ENCODE results near the gene FAM169A.

FAM169A gene

DNA sequence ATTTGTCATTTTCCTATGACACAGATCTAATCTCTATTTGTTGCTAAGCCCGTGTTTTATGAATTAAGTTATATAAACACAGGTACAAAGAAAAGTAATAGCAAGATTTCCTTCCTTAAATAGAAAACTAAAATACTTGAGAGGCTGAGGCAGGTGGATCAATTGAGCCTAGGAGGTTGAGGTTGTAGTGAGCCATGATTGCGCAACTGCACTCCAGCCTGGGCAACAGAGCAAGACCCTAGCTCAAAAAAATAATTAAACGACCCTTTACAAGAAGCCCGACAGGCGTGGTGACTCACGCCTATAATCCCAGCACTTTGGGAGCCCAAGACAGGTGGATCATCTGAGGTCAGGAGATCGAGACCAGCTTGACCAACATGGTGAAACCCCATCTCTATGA is 36.8 kb downstream of the FAM169A start:
- Histone ChIP-seq H3K27ac (no peak overlapping the region), H3K36me3 (replicated peaks) (no peaks in the 10 kb centered on the region), H3K27me3 (replicated peaks) (no peaks in the 10 kb centered on the region), H3K4me3 (ENCODE audit: low read depth, low read length) (no peak overlapping the region)
- in situ Hi-C loops (cut with HindIII; ENCODE audit: low pct_ligation_motif_present, low sequenced_read_pairs) = no loop called here
- TF ChIP-seq CTCF (IDR thresholded peaks at IDR 0.05; ENCODE audit: low read depth, low read length, missing control alignments) = no peak
- no peak for DNase-seq

- in situ Hi-C loops (cut with HindIII; ENCODE audit: low pct_ligation_motif_present, low sequenced_read_pairs) = no loop called here
- no peak for DNase-seq
- no peak overlapping the region for H3K27ac ChIP-seq
- no peaks in the 10 kb centered on the region for H3K27me3 ChIP-seq (replicated peaks)
- H3K4me3 ChIP-seq (ENCODE audit: low read depth, low read length) = no peak overlapping the region
- no peak for TF ChIP-seq CTCF (IDR thresholded peaks at IDR 0.05; ENCODE audit: low read depth, low read length, missing control alignments)
- no peaks in the 10 kb centered on the region for H3K36me3 ChIP-seq (replicated peaks)
Observed at GRCh38 chr5:74822288-74822687, 43.9 kb downstream of the FAM169A start.

GRCh38 chr5:74816875-74817274 is 49.3 kb downstream of the FAM169A start:
- H3K36me3 ChIP-seq (replicated peaks) = no peaks in the 10 kb centered on the region
- in situ Hi-C loops (cut with HindIII; ENCODE audit: low pct_ligation_motif_present, low sequenced_read_pairs) = no loop called here
- TF ChIP-seq CTCF (IDR thresholded peaks at IDR 0.05; ENCODE audit: low read depth, low read length, missing control alignments) = no peak

DNA sequence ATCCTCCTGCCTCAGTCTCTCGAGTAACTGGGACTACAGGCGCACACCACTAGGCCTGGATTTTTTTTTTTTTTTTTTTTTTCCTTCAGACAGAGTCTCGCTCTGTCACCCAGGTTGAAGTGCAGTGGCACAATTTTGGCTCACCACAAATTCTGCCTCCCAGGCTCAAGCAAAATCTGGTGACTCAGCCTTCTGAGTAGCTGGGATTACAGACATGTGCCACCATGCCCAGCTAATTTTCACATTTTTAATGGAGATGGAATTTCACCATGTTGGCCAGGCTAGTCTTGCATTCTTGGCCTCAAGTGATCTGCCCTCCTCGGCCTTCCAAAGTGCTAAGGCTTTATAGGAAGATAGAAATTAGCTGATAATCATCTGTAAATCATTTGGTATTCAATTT is 55.3 kb downstream of the FAM169A start:
- in situ Hi-C loops (cut with HindIII; ENCODE audit: low pct_ligation_motif_present, low sequenced_read_pairs) = no loop called here
- no peak overlapping the region for H3K4me3 ChIP-seq (ENCODE audit: low read depth, low read length)
- H3K27ac ChIP-seq = no peak overlapping the region
- H3K36me3 ChIP-seq (replicated peaks) = no peaks in the 10 kb centered on the region
- TF ChIP-seq CTCF (IDR thresholded peaks at IDR 0.05; ENCODE audit: low read depth, low read length, missing control alignments) = no peak
- no peaks in the 10 kb centered on the region for H3K27me3 ChIP-seq (replicated peaks)
- no peak for DNase-seq

More at GRCh38 chr5:74816875-74817274, 49.3 kb downstream of the FAM169A start:
- DNase-seq = no peak
- Histone ChIP-seq H3K27ac (no peak overlapping the region), H3K4me3 (ENCODE audit: low read depth, low read length) (no peak overlapping the region), H3K27me3 (replicated peaks) (no peaks in the 10 kb centered on the region)

DNA sequence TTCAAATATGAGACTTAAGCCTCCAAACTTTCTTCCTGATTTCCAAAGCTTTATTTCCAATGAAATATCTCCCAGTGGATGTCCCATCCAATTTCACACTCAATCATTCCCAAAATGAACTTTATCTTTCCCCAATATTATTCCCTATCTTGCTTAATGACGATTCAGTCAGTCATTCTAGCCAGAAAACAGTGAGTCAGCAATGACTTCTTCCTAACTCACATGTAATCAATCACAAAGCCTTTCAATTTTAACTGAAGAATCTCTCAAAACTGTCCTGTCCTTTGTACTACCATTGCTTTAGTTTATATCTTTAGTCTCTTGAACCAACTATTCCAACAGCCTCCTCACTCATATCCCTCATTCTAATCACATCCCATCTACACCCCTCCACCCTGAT is 64.2 kb downstream of the FAM169A start:
- Histone ChIP-seq H3K27ac (no peak overlapping the region), H3K4me3 (ENCODE audit: low read depth, low read length) (no peak overlapping the region), H3K36me3 (replicated peaks) (no peaks in the 10 kb centered on the region), H3K27me3 (replicated peaks) (no peaks in the 10 kb centered on the region)
- DNase-seq = no peak
- TF ChIP-seq CTCF (IDR thresholded peaks at IDR 0.05; ENCODE audit: low read depth, low read length, missing control alignments) = no peak
- in situ Hi-C loops (cut with HindIII; ENCODE audit: low pct_ligation_motif_present, low sequenced_read_pairs) = no loop called here

DNA sequence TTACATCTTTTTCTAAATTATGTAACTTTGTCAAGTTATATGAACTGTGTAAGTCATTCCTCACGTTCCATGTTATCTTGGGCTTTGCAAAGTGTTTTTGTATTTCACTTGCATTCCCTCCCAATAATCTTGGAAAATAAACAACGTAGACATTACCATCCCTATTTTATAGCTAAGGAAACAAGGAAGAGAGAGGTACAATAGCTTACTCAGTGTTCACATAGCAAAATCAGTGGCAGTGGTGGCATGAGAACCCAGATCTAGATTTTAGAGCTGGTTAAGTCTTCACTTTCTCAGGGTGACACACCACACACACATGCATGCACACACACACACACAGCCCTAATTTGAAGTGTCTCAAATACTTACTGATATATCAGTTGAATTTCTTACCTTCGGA is 65.0 kb downstream of the FAM169A start:
- no peaks in the 10 kb centered on the region for H3K36me3 ChIP-seq (replicated peaks)
- in situ Hi-C loops (cut with HindIII; ENCODE audit: low pct_ligation_motif_present, low sequenced_read_pairs) = no loop called here
- no peak for DNase-seq
- no peak for TF ChIP-seq CTCF (IDR thresholded peaks at IDR 0.05; ENCODE audit: low read depth, low read length, missing control alignments)
- no peak overlapping the region for H3K27ac ChIP-seq
- H3K4me3 ChIP-seq (ENCODE audit: low read depth, low read length) = no peak overlapping the region
- no peaks in the 10 kb centered on the region for H3K27me3 ChIP-seq (replicated peaks)
